Smooth muscle cell (in vitro differentiated cells): Measurements from ENCODE around the gene CFAP46. TPM values are rescaled to one million over a fixed set of nuclear protein-coding genes. Genes with fewer than 3 reads are reported as not detected.

Experiments
- DNase-seq: peaks from one replicate; lab custom pipeline; 2025; ENCODE audit not compliant: unreplicated experiment; lab: John Stamatoyannopoulos, UW
- H2AFZ ChIP-seq: fragments of 200-600 bp; sonication (generic); 2 replicates; pipeline ENCODE4 v1.6.0; 2016; ENCODE audit warnings: antibody characterized with exemption, low read depth, mild to moderate bottlenecking
- H3F3A ChIP-seq: fragments of 200-600 bp; sonication (generic); 2 replicates; pipeline ENCODE4 v1.6.0; 2017; ENCODE audit warnings: antibody characterized with exemption, low read depth
- H3K27ac ChIP-seq: fragments of 200-600 bp; sonication (generic); 2 replicates; pipeline ENCODE4 v1.5.1; 2016; ENCODE audit warnings: low read depth, mild to moderate bottlenecking
- H3K27me3 ChIP-seq: fragments of 200-600 bp; sonication (generic); 2 replicates; pipeline ENCODE4 v1.6.1; 2016; ENCODE audit warnings: low read depth, mild to moderate bottlenecking
- H3K36me3 ChIP-seq: fragments of 200-600 bp; sonication (generic); 2 replicates; pipeline ENCODE4 v1.5.1; 2016; ENCODE audit warnings: low read depth
- H3K4me1 ChIP-seq: fragments of 200-600 bp; sonication (generic); 2 replicates; pipeline ENCODE4 v1.5.1; 2016; ENCODE audit warnings: low read depth
- H3K4me2 ChIP-seq: fragments of 200-600 bp; sonication (generic); 2 replicates; pipeline ENCODE4 v1.6.0; 2016; ENCODE audit warnings: mild to moderate bottlenecking
- H3K4me3 ChIP-seq: fragments of 200-600 bp; sonication (generic); 2 replicates; pipeline ENCODE4 v1.5.1; 2016; ENCODE audit warnings: mild to moderate bottlenecking
- H3K79me2 ChIP-seq: fragments of 200-600 bp; sonication (generic); 2 replicates; pipeline ENCODE4 v1.6.0; 2016; ENCODE audit warnings: low read depth, mild to moderate bottlenecking
- H3K9ac ChIP-seq: fragments of 200-600 bp; sonication (generic); 2 replicates; pipeline ENCODE4 v1.6.0; 2016; ENCODE audit warnings: low read depth
- H3K9me3 ChIP-seq: fragments of 200-600 bp; sonication (generic); replicated peaks from 2 replicates; pipeline ENCODE4 v1.5.1; 2016; ENCODE audit warnings: low read depth
- H4K20me1 ChIP-seq: fragments of 200-600 bp; sonication (generic); 2 replicates; pipeline ENCODE4 v1.6.0; 2016; ENCODE audit warnings: low read depth
- CTCF ChIP-seq: fragments of 200-600 bp; sonication (generic); IDR thresholded peaks from 2 replicates; pipeline ENCODE4 v1.5.1; 2017; ENCODE audit warnings: borderline replicate concordance, mild to moderate bottlenecking, antibody characterized with exemption; ENCODE audit not compliant: insufficient read depth, poor library complexity, severe bottlenecking
- WGBS: methylation state at CpG from one replicate; pipeline ENCODE4 v1.1.7; 2016; ENCODE audit warnings: low lambda C conversion rate; 5-methylcytosine and 5-hydroxymethylcytosine counted together
- polyA plus RNA-seq: library from polyadenylated mRNA; unstranded; fragments of >200 nt; fragmentation: Nextera tagmentation; extraction: Ambion mirVana; gene quantifications from 2 replicates; pipeline ENCODE4 v1.2.1, GENCODE V29; 2016
- total RNA-seq: library from RNA; depleted of rRNA; stranded (reverse); fragments of >200 nt; gene quantifications from 2 replicates; pipeline ENCODE4 v1.2.3, GENCODE V29; 2014

The CFAP46 gene
- total RNA-seq (1.1 and 4.1 TPM in 2 replicates), polyA plus RNA-seq (2.0 and 3.1 TPM in 2 replicates)

GRCh38 chr10:132942101-132943057 is at the start of gene CFAP46:
Gene CFAP46 (minus strand): TSS chr10:132942570. CDS start chr10:132942484, 86 bp downstream.
- Histone ChIP-seq H3F3A (no peaks in the 10 kb centered on the region), H3K27me3 (no peaks in the 10 kb centered on the region), H3K4me1 (no peaks in the 10 kb centered on the region), H4K20me1 (no peaks in the 10 kb centered on the region), H3K4me3 (peak within 1 kb of the TSS; percentile 59), H3K4me2 (peak within 1 kb of the TSS; percentile 97), H3K9ac (peak within 1 kb of the TSS; percentile 4), H2AFZ (peak within 1 kb of the TSS; percentile 82), H3K36me3 (no peaks in the 10 kb centered on the region), H3K79me2 (no peaks in the 10 kb centered on the region), H3K27ac (no peak within 1 kb of the TSS), H3K9me3 (no peaks in the 10 kb centered on the region)
- TF ChIP-seq CTCF, result no peak
- 6% methylated on average over 43 of the region's 90 CpGs for WGBS
- DNase-seq, result peak; percentile 24

- Histone ChIP-seq H4K20me1 (no peaks in the 10 kb centered on the region), H3K4me3 (no peak overlapping the region), H3K4me2 (no peak overlapping the region), H2AFZ (no peak overlapping the region), H3K9ac (no peak overlapping the region), H3K27ac (no peak overlapping the region), H3K36me3 (no peaks in the 10 kb centered on the region), H3K9me3 (no peaks in the 10 kb centered on the region), H3K79me2 (no peaks in the 10 kb centered on the region), H3K27me3 (no peaks in the 10 kb centered on the region), H3K4me1 (no peaks in the 10 kb centered on the region), H3F3A (no peaks in the 10 kb centered on the region)
- 94% methylated on average over 15 of the region's 20 CpGs for WGBS
- no peak for DNase-seq
- TF ChIP-seq CTCF, result no peak
Observed at GRCh38 chr10:132991706-132992432, 49.5 kb upstream of the CFAP46 start.

- TF ChIP-seq CTCF, result no peak
- Histone ChIP-seq H2AFZ (no peak overlapping the region), H4K20me1 (no peaks in the 10 kb centered on the region), H3K27me3 (no peaks in the 10 kb centered on the region), H3K4me3 (no peak overlapping the region), H3K4me2 (no peak overlapping the region), H3K9me3 (no peaks in the 10 kb centered on the region), H3K36me3 (no peaks in the 10 kb centered on the region), H3K27ac (no peak overlapping the region), H3K4me1 (no peaks in the 10 kb centered on the region), H3K9ac (no peak overlapping the region), H3K79me2 (no peaks in the 10 kb centered on the region), H3F3A (no peaks in the 10 kb centered on the region)
- 92% methylated on average over 31 of the region's 32 CpGs for WGBS
- no peak for DNase-seq
Observed at GRCh38 chr10:132990684-132991545, 48.5 kb upstream of the CFAP46 start.
